Pulmonary artery endothelial cell (primary cell): ENCODE measurements around the gene TSPAN3. TPM values are rescaled to one million over a fixed set of nuclear protein-coding genes. Genes with fewer than 3 reads are reported as not detected.

Experiments used
- DNase-seq: peaks from one replicate; pipeline ENCODE4 v3.0.0-alpha.2; 2011; ENCODE audit warnings: low read depth, low spot score
- total RNA-seq: library from RNA; depleted of rRNA; stranded (reverse); fragments of >200 nt; gene quantifications from 2 replicates; pipeline ENCODE4 v1.2.3, GENCODE V29; 2014

TSPAN3 gene
- total RNA-seq, 1 donor from 2014 or later: 341 TPM

GRCh38 chr15:77034695-77035489, 36.0 kb downstream of the TSPAN3 start:
- no peak for DNase-seq

GRCh38 chr15:77033729-77034671, 36.9 kb downstream of the TSPAN3 start:
- no peak for DNase-seq

GRCh38 chr15:77033417-77033728, 37.5 kb downstream of the TSPAN3 start:
- no peak for DNase-seq

- DNase-seq: no peak
These were observed 38.1 kb downstream of the TSPAN3 start for GRCh38 chr15:77032647-77033416.

- no peak for DNase-seq
These were observed 38.8 kb downstream of the TSPAN3 start for GRCh38 chr15:77032052-77032646.

GRCh38 chr15:77031376-77032050, 39.4 kb downstream of the TSPAN3 start:
- DNase-seq: no peak

- no peak for DNase-seq
These were observed 40.0 kb downstream of the TSPAN3 start for GRCh38 chr15:77030928-77031375.

- no peak for DNase-seq
These were observed 40.6 kb downstream of the TSPAN3 start for GRCh38 chr15:77030048-77030927.

GRCh38 chr15:77029166-77030047, 41.5 kb downstream of the TSPAN3 start:
- no peak for DNase-seq

- no peak for DNase-seq
These were observed 42.3 kb downstream of the TSPAN3 start for GRCh38 chr15:77028451-77029165.

- no peak for DNase-seq
These were observed 43.0 kb downstream of the TSPAN3 start for GRCh38 chr15:77027697-77028450.

GRCh38 chr15:77027111-77027696, 43.7 kb downstream of the TSPAN3 start:
- DNase-seq: no peak

GRCh38 chr15:77026501-77027110, 44.3 kb downstream of the TSPAN3 start:
- no peak for DNase-seq

GRCh38 chr15:77025941-77026411, 44.9 kb downstream of the TSPAN3 start:
- no peak for DNase-seq

GRCh38 chr15:77025083-77025901, 45.6 kb downstream of the TSPAN3 start:
- no peak for DNase-seq
